Measurements from ENCODE around the gene AFF2. TPM values are rescaled to one million over a fixed set of nuclear protein-coding genes. Genes with fewer than 3 reads are reported as not detected.
"Not testable (repeated sequence)": the region's sequence is repeated elsewhere in the genome, so short reads cannot be mapped to it uniquely, and the experiment has no call there.

The AFF2 gene
- total RNA-seq, 1 donor from 2014 or later, result 36.0 TPM

- no peak for DNase-seq (ENCODE audit: low spot score)
These were observed 336.3 kb downstream of the AFF2 start for GRCh38 chrX:148836741-148837140.

DNA sequence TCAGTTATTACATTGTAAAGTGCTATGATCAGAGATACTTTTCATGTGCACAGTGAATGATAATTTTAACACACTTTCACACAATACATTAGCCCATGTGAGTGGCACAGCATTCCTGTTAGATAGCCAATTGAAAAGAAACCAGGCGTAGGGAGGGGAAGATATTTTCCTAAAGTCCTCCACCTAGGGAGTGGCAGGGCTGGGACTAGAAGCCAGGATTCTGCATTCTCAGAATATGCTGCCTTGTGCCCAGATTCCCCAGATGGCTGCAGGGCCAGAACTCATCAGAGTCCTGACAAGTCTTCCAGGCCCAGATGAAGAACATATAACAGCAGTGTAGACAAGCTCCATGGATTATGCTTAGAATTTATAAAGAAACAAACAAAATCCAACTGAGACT lies 350.2 kb downstream of the AFF2 start:
- DNase-seq (ENCODE audit: low spot score), result no peak

DNA sequence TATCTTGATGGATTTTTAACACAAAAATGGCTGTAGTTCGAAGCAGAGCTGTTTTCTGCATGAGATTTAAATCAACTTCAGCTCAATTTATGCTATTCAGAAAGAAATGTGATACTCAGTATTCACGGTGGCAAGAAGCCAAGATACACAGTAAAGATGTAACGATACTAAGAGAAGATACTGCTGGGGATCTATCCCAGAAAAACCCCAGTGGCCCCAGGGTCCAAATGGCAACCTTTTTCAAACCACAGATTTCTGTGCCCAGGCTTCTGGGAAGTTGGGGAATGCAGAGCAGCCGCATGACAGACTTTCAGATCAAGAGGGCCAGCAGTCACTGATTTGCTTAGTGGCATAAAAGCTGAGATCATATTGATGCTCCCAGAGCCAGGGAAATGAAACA lies 353.9 kb downstream of the AFF2 start:
- DNase-seq (ENCODE audit: low spot score), result no peak

- DNase-seq (ENCODE audit: low spot score), result no peak
These were observed 356.1 kb downstream of the AFF2 start for GRCh38 chrX:148856505-148856904.

- no peak for DNase-seq (ENCODE audit: low spot score)
These were observed 365.1 kb downstream of the AFF2 start for GRCh38 chrX:148865277-148866210.

GRCh38 chrX:148867596-148867995 lies 367.2 kb downstream of the AFF2 start:
- no peak for DNase-seq (ENCODE audit: low spot score)

DNA sequence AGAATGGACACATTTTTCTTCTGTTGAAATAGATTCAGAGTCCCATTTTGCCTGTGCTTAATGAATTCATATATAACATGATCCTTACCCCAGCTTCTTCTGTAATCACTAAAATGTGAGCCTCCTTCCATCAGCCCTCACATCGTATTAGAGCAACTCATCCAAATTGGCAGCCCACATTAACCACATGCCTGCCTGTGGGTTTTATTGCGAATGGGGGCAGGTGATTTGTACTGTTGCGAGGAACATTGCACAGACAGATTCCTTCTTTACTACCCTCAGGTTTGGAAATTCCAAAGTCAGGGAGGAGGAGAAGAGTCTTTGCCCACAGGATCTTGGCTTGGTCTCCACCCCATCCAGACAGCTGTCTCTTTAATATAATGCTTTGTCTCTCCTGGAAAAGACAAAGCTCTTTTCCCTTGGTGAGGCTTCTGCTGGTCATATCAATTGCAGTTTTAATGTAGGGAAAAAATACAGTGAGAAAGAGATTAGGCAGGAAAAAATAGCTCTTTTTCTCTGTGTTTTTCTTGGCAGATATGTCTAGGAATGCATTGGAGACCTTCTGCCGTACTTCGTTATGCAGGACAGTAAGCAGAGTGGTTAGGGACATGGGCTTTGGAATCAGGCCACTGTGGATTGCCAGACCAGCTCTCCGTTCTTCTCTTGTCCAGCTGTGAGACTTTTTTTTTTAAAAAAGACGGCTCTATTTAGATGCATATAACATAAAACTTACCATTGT lies 371.2 kb downstream of the AFF2 start:
- DNase-seq (ENCODE audit: low spot score), result no peak

- DNase-seq (ENCODE audit: low spot score), result no peak
These were observed 371.7 kb downstream of the AFF2 start for GRCh38 chrX:148872161-148872535.

GRCh38 chrX:148872881-148873280 lies 372.5 kb downstream of the AFF2 start:
- DNase-seq (ENCODE audit: low spot score), result no peak

- no peak for DNase-seq (ENCODE audit: low spot score)
These were observed 374.3 kb downstream of the AFF2 start for GRCh38 chrX:148874636-148875246.

DNA sequence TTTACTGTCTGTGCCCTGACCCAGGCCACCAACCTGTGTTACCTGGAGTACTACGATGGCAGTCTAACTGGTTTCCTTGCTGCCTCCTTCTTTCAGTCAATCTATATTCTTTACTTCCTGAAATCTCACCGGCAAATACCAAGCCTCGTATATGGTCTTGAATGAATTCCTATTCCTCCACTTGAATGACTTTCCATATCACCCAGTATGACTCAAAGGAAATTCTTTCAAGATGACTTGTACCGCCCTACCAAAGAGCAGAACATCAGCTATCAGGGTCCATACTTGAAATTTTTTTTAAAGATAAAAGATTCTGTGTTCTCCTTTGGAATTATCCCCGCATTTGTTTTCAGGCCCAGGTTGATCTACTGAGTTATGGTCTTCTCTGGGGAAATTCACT lies 378.0 kb downstream of the AFF2 start:
- no peak for DNase-seq (ENCODE audit: low spot score)

- DNase-seq (ENCODE audit: low spot score), result no peak
These were observed 384.8 kb downstream of the AFF2 start for GRCh38 chrX:148885203-148885602.

- DNase-seq (ENCODE audit: low spot score), result no peak
These were observed 393.0 kb downstream of the AFF2 start for GRCh38 chrX:148893395-148893794.

DNA sequence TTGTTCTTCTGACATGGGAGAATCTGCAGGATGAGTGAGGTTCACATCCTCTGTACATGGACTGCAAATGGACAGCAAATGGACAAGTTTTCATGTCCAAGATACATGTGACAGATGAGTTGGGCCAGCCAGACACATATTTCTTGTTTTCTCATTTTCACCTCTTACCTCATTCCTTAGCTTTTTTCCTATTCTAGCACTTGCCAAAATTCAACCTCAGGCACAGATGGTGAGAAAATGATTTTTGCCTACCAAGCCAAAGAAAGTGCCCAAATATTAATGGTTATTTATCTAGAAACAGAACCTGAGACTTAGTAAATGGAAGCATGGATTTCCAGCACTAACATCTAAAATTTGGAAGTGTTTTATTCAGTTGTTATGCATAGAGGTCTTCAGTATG lies 402.2 kb downstream of the AFF2 start:
- DNase-seq (ENCODE audit: low spot score), result no peak

GRCh38 chrX:148903176-148903575 lies 402.8 kb downstream of the AFF2 start:
- DNase-seq (ENCODE audit: low spot score), result no peak

DNA sequence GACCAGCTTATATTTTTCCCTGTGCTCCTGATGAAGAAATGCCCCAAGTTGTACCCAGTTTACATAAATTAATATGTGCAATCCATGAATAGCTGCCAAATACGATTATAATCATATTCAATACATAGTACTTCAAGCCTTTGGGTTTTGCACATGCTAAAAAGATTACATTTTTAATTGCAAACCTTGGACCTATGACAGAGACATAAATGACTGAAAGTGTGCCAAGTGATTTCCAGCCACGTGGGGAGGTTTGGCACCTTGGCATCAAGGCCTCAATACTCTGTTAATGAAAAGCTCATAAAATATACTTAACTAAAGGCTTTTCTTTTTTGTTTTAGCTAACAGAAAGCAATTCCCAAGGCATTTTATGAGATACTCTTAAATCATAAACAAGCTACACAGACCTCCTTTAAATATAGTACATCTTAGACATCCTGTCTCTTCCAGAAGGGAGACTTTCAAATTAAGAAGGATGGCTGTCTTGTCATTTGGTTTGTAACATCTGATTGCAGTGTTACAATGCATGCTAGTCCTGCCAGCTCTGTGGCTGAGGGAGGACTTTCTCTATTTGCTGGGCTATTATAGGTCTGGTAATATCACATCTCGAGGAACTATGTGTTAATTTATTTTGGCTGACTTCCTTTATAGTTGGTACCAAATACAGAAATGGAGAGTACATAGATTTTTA lies 404.1 kb downstream of the AFF2 start:
- DNase-seq (ENCODE audit: low spot score), result no peak

- DNase-seq (ENCODE audit: low spot score), result no peak
These were observed 405.0 kb downstream of the AFF2 start for GRCh38 chrX:148905400-148905799.

- DNase-seq (ENCODE audit: low spot score), result not testable (repeated sequence)
These were observed 406.2 kb downstream of the AFF2 start for GRCh38 chrX:148906628-148907027.

DNA sequence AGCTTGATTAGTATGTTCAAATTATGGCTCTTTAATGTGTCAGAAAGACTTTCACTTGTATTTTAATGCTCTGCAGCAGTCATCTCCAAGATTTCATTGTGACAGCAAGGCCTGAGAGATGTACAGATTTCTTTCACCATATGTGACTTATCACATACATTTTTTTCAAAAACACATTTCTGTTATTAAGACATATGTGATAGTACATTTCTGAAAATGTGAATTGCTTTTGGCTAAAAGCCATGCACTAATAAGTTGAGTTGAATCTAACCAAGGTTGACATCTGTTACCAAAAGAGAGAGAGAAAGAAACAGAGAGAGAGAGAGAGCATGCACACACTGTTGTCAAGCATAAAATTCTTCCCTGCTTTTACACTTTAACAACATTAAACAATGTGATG lies 409.3 kb downstream of the AFF2 start:
- no peak for DNase-seq (ENCODE audit: low spot score)

- no peak for DNase-seq (ENCODE audit: low spot score)
These were observed 413.6 kb downstream of the AFF2 start for GRCh38 chrX:148913971-148914370.

DNA sequence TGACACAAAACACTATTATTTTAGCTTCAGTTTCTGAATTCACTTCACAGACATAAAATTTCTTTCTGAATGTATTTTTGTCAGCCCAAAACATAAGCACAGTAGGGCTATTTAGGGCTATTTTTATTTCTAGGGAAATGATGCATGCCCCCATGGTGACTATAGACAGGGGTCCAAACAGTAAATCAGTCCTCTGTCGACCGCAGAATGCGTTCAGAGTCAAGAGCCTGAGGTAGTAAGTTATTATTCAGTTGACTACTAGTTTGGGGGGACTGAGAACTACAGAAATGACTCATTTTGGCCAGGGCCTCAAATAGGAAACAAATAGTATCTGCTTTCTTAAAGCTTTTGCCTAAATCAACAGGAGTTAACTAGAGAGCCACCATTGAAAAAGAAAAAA lies 414.4 kb downstream of the AFF2 start:
- DNase-seq (ENCODE audit: low spot score), result no peak

- no peak for DNase-seq (ENCODE audit: low spot score)
These were observed 415.1 kb downstream of the AFF2 start for GRCh38 chrX:148915474-148915873.
